Naive thymus-derived CD8-positive, alpha-beta T cell (primary cell): ENCODE data around the gene WDR74. TPM values are rescaled to one million over a fixed set of nuclear protein-coding genes. Genes with fewer than 3 reads are reported as not detected.
"Not testable (repeated sequence)": the region's sequence is repeated elsewhere in the genome, so short reads cannot be mapped to it uniquely, and the experiment has no call there.

Experiments used
- ATAC-seq, 2 donors: fragments of 150-1000 bp; cut with Tn5 transposase in 1 of 2; sonication (Bioruptor Pico), chemical (Tn5 transposase) in 1 of 2; 1 replicate in 1 of 2; 2 replicates in 1 of 2; pipeline ENCODE4 v1.10.0; 2021; ENCODE audit warnings: mild to moderate bottlenecking in 2 of 2, moderate library complexity in 2 of 2
- POLR2A ChIA-PET: fragments of 350-600 bp; sonication (Branson Sonifier 250); formaldehyde crosslinking; loops from one replicate; lab custom pipeline; 2021; ENCODE audit warnings: antibody characterized with exemption; lab: Charles Lee
- DNase-seq, 10 donors: peaks; one replicate each; pipeline versions ENCODE4 v3.0.0 to v3.0.0-alpha.2; 2020 to 2022
- H3K27ac Mint-ChIP-seq, 10 donors: one replicate each; pipeline ENCODE4 v1.8.0; 2020 to 2022; ENCODE audit warnings: mild to moderate bottlenecking in 10 of 10, mixed read lengths in 10 of 10, moderate library complexity in 4 of 10, inconsistent platforms in 1 of 10
- H3K27me3 Mint-ChIP-seq, 5 donors: one replicate each; pipeline ENCODE4 v1.8.0; 2021 to 2022; ENCODE audit warnings: mixed read lengths in 5 of 5
- H3K36me3 Mint-ChIP-seq, 3 donors: one replicate each; pipeline ENCODE4 v1.8.0; 2020 to 2022; ENCODE audit warnings: mixed read lengths in 3 of 3, mild to moderate bottlenecking in 2 of 3, inconsistent platforms in 1 of 3
- H3K4me1 Mint-ChIP-seq, 4 donors: one replicate each; pipeline ENCODE4 v1.8.0; 2021 to 2022; ENCODE audit warnings: mixed read lengths in 4 of 4
- H3K4me3 Mint-ChIP-seq, 10 donors: one replicate each; pipeline ENCODE4 v1.8.0; 2020 to 2022; ENCODE audit warnings: mild to moderate bottlenecking in 10 of 10, mixed read lengths in 10 of 10, moderate library complexity in 6 of 10, inconsistent platforms in 1 of 10
- H3K9me3 Mint-ChIP-seq, 9 donors: one replicate each; pipeline ENCODE4 v1.8.0; 2020 to 2022; ENCODE audit warnings: mixed read lengths in 9 of 9, mild to moderate bottlenecking in 3 of 9, inconsistent platforms in 1 of 9, moderate library complexity in 1 of 9
- polyA plus RNA-seq, 3 donors: library from polyadenylated mRNA; unstranded; fragments of 300-500 nt; fragmentation: Illumina TruSeq; gene quantifications; one replicate each; pipeline ENCODE4 v1.2.3, GENCODE V29; 2021
- total RNA-seq, 8 experiments: library from RNA in 2 of 8; stranded (reverse) in 2 of 8; gene quantifications; one replicate each; pipeline ENCODE4 v1.2.3 and lab custom pipeline; 2021 to 2026

The WDR74 gene
- total and polyA plus RNA-seq, 5 experiments from 2014 or later = 35.7 to 130 (median 64.0) TPM

- ATAC-seq = no peak
- H3K4me3 Mint-ChIP-seq = peak overlapping the region; percentile 96 to 100 (median 99)
- H3K36me3 Mint-ChIP-seq = peaks cover 0 to 40% (median 10%) of the 10 kb centered on the region in 3 donors
- POLR2A ChIA-PET = interaction anchor here (0.9 to 3.3 kb wide), 31 partner anchors 9 to 1306 kb away, joined by 3 to 87 read pairs (median 6); partner anchors contain the start of genes ASRGL1, C11orf98, CSKMT and EEF1G
- no peaks in the 10 kb centered on the region for H3K9me3 Mint-ChIP-seq
- H3K27me3 Mint-ChIP-seq = no peaks in the 10 kb centered on the region
- DNase-seq = peak in 1 of 10 donors; percentile 7
- peak overlapping the region; percentile 97 to 100 (median 100) for H3K27ac Mint-ChIP-seq
- H3K4me1 Mint-ChIP-seq = peaks cover 29 to 48% (median 46%) of the 10 kb centered on the region in 4 donors
Observed at GRCh38 chr11:62880231-62880802, 40.9 kb upstream of the WDR74 start.

- DNase-seq (no peak), ATAC-seq (no peak)
- H3K36me3 Mint-ChIP-seq = peaks cover 0 to 32% (median 7%) of the 10 kb centered on the region in 3 donors
- POLR2A ChIA-PET = interaction anchor here (0.7 to 3.3 kb wide), 8 partner anchors 26 to 288 kb away, joined by 3 to 87 read pairs (median 10); partner anchors contain the start of genes C11orf98, CSKMT, HNRNPUL2 and TMEM179B
- H3K27me3 Mint-ChIP-seq = no peaks in the 10 kb centered on the region
- peak overlapping the region; percentile 96 to 100 (median 99) for H3K4me3 Mint-ChIP-seq
- peak overlapping the region in 9 of 10 donors; percentile 97 to 100 (median 99) for H3K27ac Mint-ChIP-seq
- no peaks in the 10 kb centered on the region for H3K9me3 Mint-ChIP-seq
- peaks cover 29 to 43% (median 41%) of the 10 kb centered on the region in 4 donors for H3K4me1 Mint-ChIP-seq
Observed at GRCh38 chr11:62879235-62879978, 40.0 kb upstream of the WDR74 start.

GRCh38 chr11:62876712-62877111, 37.3 kb upstream of the WDR74 start:
- Mint-ChIP-seq H3K4me1 (peaks cover 12 to 16% (median 15%) of the 10 kb centered on the region in 4 donors), H3K4me3 (no peak overlapping the region), H3K9me3 (no peaks in the 10 kb centered on the region), H3K27me3 (no peaks in the 10 kb centered on the region), H3K27ac (no peak overlapping the region), H3K36me3 (peaks cover 0 to 7% (median 0%) of the 10 kb centered on the region in 3 donors)
- DNase-seq (no peak), ATAC-seq (no peak)
- POLR2A ChIA-PET = no interaction called here

- H3K27me3 Mint-ChIP-seq = no peaks in the 10 kb centered on the region
- no peaks in the 10 kb centered on the region for H3K9me3 Mint-ChIP-seq
- DNase-seq = no peak
- peaks cover 10 to 13% (median 12%) of the 10 kb centered on the region in 4 donors for H3K4me1 Mint-ChIP-seq
- no peak for ATAC-seq
- no peak overlapping the region for H3K27ac Mint-ChIP-seq
- H3K36me3 Mint-ChIP-seq = peaks cover 0 to 4% (median 0%) of the 10 kb centered on the region in 3 donors
- no peak overlapping the region for H3K4me3 Mint-ChIP-seq
- POLR2A ChIA-PET = interaction anchor here (0.6 to 0.7 kb wide), 2 partner anchors 39 to 676 kb away, joined by 3 to 4 read pairs; no protein-coding TSS in a partner anchor
Observed at GRCh38 chr11:62875698-62876478, 36.5 kb upstream of the WDR74 start.

GRCh38 chr11:62874851-62875250, 35.5 kb upstream of the WDR74 start:
- ATAC-seq (no peak), DNase-seq (no peak)
- peaks cover 0 to 4% (median 0%) of the 10 kb centered on the region in 3 donors for H3K36me3 Mint-ChIP-seq
- H3K4me3 Mint-ChIP-seq = no peak overlapping the region
- no peaks in the 10 kb centered on the region for H3K27me3 Mint-ChIP-seq
- POLR2A ChIA-PET = interaction anchor here (0.5 to 0.7 kb wide), 3 partner anchors 10 to 58 kb away, joined by 3 to 4 read pairs (median 3); no protein-coding TSS in a partner anchor
- peaks cover 3 to 5% (median 4%) of the 10 kb centered on the region in 4 donors for H3K4me1 Mint-ChIP-seq
- no peak overlapping the region for H3K27ac Mint-ChIP-seq
- no peaks in the 10 kb centered on the region for H3K9me3 Mint-ChIP-seq

GRCh38 chr11:62865635-62866034, 26.2 kb upstream of the WDR74 start:
- ATAC-seq (no peak), DNase-seq (no peak)
- H3K4me3 Mint-ChIP-seq = no peak overlapping the region
- POLR2A ChIA-PET = interaction anchor here (0.6 to 3.2 kb wide), 5 partner anchors 10 to 285 kb away, joined by 4 to 10 read pairs (median 5); partner anchors contain the start of genes POLR2G and ZBTB3
- no peaks in the 10 kb centered on the region for H3K27me3 Mint-ChIP-seq
- no peak overlapping the region for H3K27ac Mint-ChIP-seq
- H3K9me3 Mint-ChIP-seq = no peaks in the 10 kb centered on the region
- peaks cover 2 to 11% (median 6%) of the 10 kb centered on the region in 4 donors for H3K4me1 Mint-ChIP-seq
- no peaks in the 10 kb centered on the region for H3K36me3 Mint-ChIP-seq

- DNase-seq = no peak
- no peaks in the 10 kb centered on the region for H3K27me3 Mint-ChIP-seq
- POLR2A ChIA-PET = interaction anchor here (0.5 to 4.0 kb wide), 8 partner anchors 8 to 383 kb away, joined by 3 to 51 read pairs (median 7); partner anchors contain the start of genes HNRNPUL2, TMEM179B, TTC9C and ZBTB3
- ATAC-seq = no peak
- H3K9me3 Mint-ChIP-seq = no peaks in the 10 kb centered on the region
- no peaks in the 10 kb centered on the region for H3K36me3 Mint-ChIP-seq
- H3K27ac Mint-ChIP-seq = no peak overlapping the region
- no peak overlapping the region for H3K4me3 Mint-ChIP-seq
- H3K4me1 Mint-ChIP-seq = peaks cover 2 to 11% (median 6%) of the 10 kb centered on the region in 4 donors
Observed at GRCh38 chr11:62863687-62864335, 24.4 kb upstream of the WDR74 start.

GRCh38 chr11:62861564-62862192, 22.3 kb upstream of the WDR74 start:
- not testable (repeated sequence) for DNase-seq, H3K9me3 Mint-ChIP-seq, H3K4me3 Mint-ChIP-seq, H3K27me3 Mint-ChIP-seq, H3K36me3 Mint-ChIP-seq, ATAC-seq
- peaks cover 7 to 20% (median 9%) of the 10 kb centered on the region in 4 donors for H3K4me1 Mint-ChIP-seq
- peak overlapping the region in 1 of 10 donors; percentile 62 for H3K27ac Mint-ChIP-seq
- POLR2A ChIA-PET = interaction anchor here (0.7 to 4.0 kb wide), 11 partner anchors 10 to 270 kb away, joined by 3 to 51 read pairs (median 6); partner anchors contain the start of genes HNRNPUL2, POLR2G, TMEM179B and TTC9C

- H3K4me1 Mint-ChIP-seq = peaks cover 8 to 26% (median 14%) of the 10 kb centered on the region in 4 donors
- no peaks in the 10 kb centered on the region for H3K36me3 Mint-ChIP-seq
- DNase-seq (no peak), ATAC-seq (no peak)
- H3K4me3 Mint-ChIP-seq = no peak overlapping the region
- peaks cover 0 to under 1% (median 0%) of the 10 kb centered on the region in 5 donors for H3K27me3 Mint-ChIP-seq
- H3K27ac Mint-ChIP-seq = peak overlapping the region in 1 of 10 donors; percentile 34
- POLR2A ChIA-PET = interaction anchor here (1.2 to 4.0 kb wide), 6 partner anchors 10 to 270 kb away, joined by 3 to 51 read pairs (median 8); partner anchors contain the start of genes POLR2G, TMEM179B and TUT1
- H3K9me3 Mint-ChIP-seq = no peaks in the 10 kb centered on the region
Observed at GRCh38 chr11:62860835-62861563, 21.6 kb upstream of the WDR74 start.

GRCh38 chr11:62859281-62859703, 19.9 kb upstream of the WDR74 start:
- H3K4me3 Mint-ChIP-seq, H3K9me3 Mint-ChIP-seq, POLR2A ChIA-PET, ATAC-seq, H3K27me3 Mint-ChIP-seq, DNase-seq: not testable (repeated sequence)
- peaks cover 6 to 13% (median 9%) of the 10 kb centered on the region in 3 donors for H3K36me3 Mint-ChIP-seq
- peak overlapping the region in 2 of 10 donors; percentile 54 to 74 for H3K27ac Mint-ChIP-seq
- H3K4me1 Mint-ChIP-seq = peaks cover 19 to 36% (median 29%) of the 10 kb centered on the region in 4 donors
